Upper lobe of left lung (tissue), 6 donors: Measurements from ENCODE around the gene MARK1. TPM values are rescaled to one million over a fixed set of nuclear protein-coding genes. Genes with fewer than 3 reads are reported as not detected.

Source experiments
- ATAC-seq, 2 donors: fragments of 200-7000 bp; cut with Tn5 transposase; one replicate each; pipeline ENCODE4 v1.9.1; 2022; ENCODE audit warnings: mild to moderate bottlenecking in 2 of 2, moderate library complexity in 2 of 2; ENCODE audit not compliant: low FRiP score in 2 of 2
- DNase-seq, 2 donors: peaks; one replicate each; pipeline ENCODE4 v3.0.0-alpha.2; 2019 to 2020
- H3K27ac ChIP-seq, 4 donors: fragments of 200-600 bp; sonication (generic); one replicate each; pipeline ENCODE4 v1.5.1; 2016 to 2019
- H3K27me3 ChIP-seq, 4 donors: fragments of 200-600 bp; sonication (generic); one replicate each; pipeline ENCODE4 v1.5.1; 2017 to 2019
- H3K36me3 ChIP-seq, 4 donors: fragments of 200-600 bp; sonication (generic); one replicate each; pipeline ENCODE4 v1.5.1; 2016 to 2019
- H3K4me1 ChIP-seq, 4 donors: fragments of 200-600 bp; sonication (generic); one replicate each; pipeline ENCODE4 v1.5.1; 2018 to 2019
- H3K4me3 ChIP-seq, 4 donors: fragments of 200-600 bp; sonication (generic); one replicate each; pipeline ENCODE4 v1.5.1; 2017 to 2019; ENCODE audit warnings: mild to moderate bottlenecking in 2 of 4, moderate library complexity in 1 of 4
- H3K9me3 ChIP-seq, 4 donors: fragments of 200-600 bp; sonication (generic); one replicate each; pipeline ENCODE4 v1.5.1; 2018 to 2019
- EP300 ChIP-seq, 4 donors: sonication (generic); formaldehyde crosslinking; IDR thresholded peaks; one replicate each; pipeline ENCODE4 v1.5.1; 2017; ENCODE audit warnings: antibody characterized with exemption in 4 of 4, control low read depth in 2 of 4
- POLR2A ChIP-seq, 4 donors: fragments of 450-650 bp; IDR thresholded peaks; one replicate each; pipeline ENCODE4 v1.5.1; 2016 to 2017; ENCODE audit warnings: antibody characterized with exemption in 4 of 4, mild to moderate bottlenecking in 2 of 4
- POLR2AphosphoS5 ChIP-seq, 2 donors: sonication (generic); formaldehyde crosslinking; IDR thresholded peaks; one replicate each; pipeline ENCODE4 v1.5.1; 2017; ENCODE audit warnings: antibody characterized with exemption in 2 of 2
- WGBS, 2 donors: methylation state at CpG; one replicate each; pipeline ENCODE4 v1.1.5; 2017 to 2018; 5-methylcytosine and 5-hydroxymethylcytosine counted together
- total RNA-seq, 6 donors: library from RNA; depleted of rRNA in 4 of 6; stranded (reverse); fragments of >200 nt in 4 of 6; gene quantifications; one replicate each; pipeline versions ENCODE4 v1.1.0 to v1.2.1, GENCODE V29; 2016 to 2021
- TF ChIP-seq, protein P1 (sequence below), 6 experiments: fragments of 450-650 bp in 4 of 6; fragments of 200-600 bp in 2 of 6; sonication (generic) in 2 of 6; IDR thresholded peaks; one replicate each; pipeline ENCODE4 v1.5.1; 2016 to 2019; ENCODE audit warnings: antibody characterized with exemption in 6 of 6
- donor health status: DM: no; HTN: no; CAD: no; lungs with moderate emphysema.
- donor health status: DM: no; HTN: yes; CAD: no; lungs with severe emphysema.

MARK1 gene
- total RNA-seq, 6 donors from 2014 or later = 1.0 to 3.6 (median 1.8) TPM

- TF ChIP-seq, protein P1, sequence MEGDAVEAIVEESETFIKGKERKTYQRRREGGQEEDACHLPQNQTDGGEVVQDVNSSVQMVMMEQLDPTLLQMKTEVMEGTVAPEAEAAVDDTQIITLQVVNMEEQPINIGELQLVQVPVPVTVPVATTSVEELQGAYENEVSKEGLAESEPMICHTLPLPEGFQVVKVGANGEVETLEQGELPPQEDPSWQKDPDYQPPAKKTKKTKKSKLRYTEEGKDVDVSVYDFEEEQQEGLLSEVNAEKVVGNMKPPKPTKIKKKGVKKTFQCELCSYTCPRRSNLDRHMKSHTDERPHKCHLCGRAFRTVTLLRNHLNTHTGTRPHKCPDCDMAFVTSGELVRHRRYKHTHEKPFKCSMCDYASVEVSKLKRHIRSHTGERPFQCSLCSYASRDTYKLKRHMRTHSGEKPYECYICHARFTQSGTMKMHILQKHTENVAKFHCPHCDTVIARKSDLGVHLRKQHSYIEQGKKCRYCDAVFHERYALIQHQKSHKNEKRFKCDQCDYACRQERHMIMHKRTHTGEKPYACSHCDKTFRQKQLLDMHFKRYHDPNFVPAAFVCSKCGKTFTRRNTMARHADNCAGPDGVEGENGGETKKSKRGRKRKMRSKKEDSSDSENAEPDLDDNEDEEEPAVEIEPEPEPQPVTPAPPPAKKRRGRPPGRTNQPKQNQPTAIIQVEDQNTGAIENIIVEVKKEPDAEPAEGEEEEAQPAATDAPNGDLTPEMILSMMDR (IDR thresholded peaks at IDR 0.05) = no peak
- TF ChIP-seq POLR2AphosphoS5 (IDR thresholded peaks at IDR 0.05) (no peak), POLR2A (IDR thresholded peaks at IDR 0.05) (no peak), EP300 (IDR thresholded peaks at IDR 0.05) (no peak)
- ATAC-seq = no peak
- no peaks in the 10 kb centered on the region for H3K27me3 ChIP-seq
These were observed 24.8 kb downstream of the MARK1 start for GRCh38 chr1:220552672-220553260.

GRCh38 chr1:220556641-220557040 lies 28.7 kb downstream of the MARK1 start:
- Histone ChIP-seq H3K9me3 (no peaks in the 10 kb centered on the region), H3K4me1 (no peaks in the 10 kb centered on the region), H3K4me3 (no peak overlapping the region), H3K27ac (no peak overlapping the region), H3K27me3 (no peaks in the 10 kb centered on the region), H3K36me3 (no peaks in the 10 kb centered on the region)
- TF ChIP-seq POLR2AphosphoS5 (IDR thresholded peaks at IDR 0.05) = no peak
- TF ChIP-seq, protein P1 (IDR thresholded peaks at IDR 0.05) = no peak
- no peak for TF ChIP-seq EP300 (IDR thresholded peaks at IDR 0.05)
- no peak for TF ChIP-seq POLR2A (IDR thresholded peaks at IDR 0.05)
- ATAC-seq = no peak
- DNase-seq = no peak

More at GRCh38 chr1:220552672-220553260, 24.8 kb downstream of the MARK1 start:
- H3K4me3 ChIP-seq = no peak overlapping the region
- H3K9me3 ChIP-seq = no peaks in the 10 kb centered on the region
- H3K36me3 ChIP-seq = no peaks in the 10 kb centered on the region
- WGBS, 2 donors = 87 to 88% methylated on average over 1 of the region's 1 CpG
- no peaks in the 10 kb centered on the region for H3K4me1 ChIP-seq
- no peak overlapping the region for H3K27ac ChIP-seq
- DNase-seq = no peak

DNA sequence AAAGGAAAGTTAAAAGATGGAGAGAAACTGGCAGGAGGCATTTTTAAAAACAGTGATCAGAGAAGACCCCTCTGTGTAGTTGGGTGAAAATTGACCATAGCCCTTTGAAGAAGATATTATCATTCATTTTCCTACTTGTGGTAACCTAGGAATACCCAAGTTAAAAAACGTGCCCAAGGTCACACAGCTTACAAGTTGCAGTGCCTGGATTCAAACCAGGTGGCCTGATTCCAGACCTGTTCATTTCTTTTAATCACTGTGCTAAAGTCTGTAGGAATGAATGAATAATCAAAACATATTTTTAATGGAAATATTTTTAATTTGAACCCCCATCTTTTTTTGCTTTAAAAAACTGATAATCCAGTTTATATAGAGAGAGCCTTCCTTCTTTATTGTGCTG lies 35.6 kb downstream of the MARK1 start:
- ATAC-seq (no peak), DNase-seq (no peak)
- WGBS, 2 donors = 9 to 43% methylated on average over 1 of the region's 1 CpG
- Histone ChIP-seq H3K4me1 (no peaks in the 10 kb centered on the region), H3K9me3 (no peaks in the 10 kb centered on the region), H3K27ac (no peak overlapping the region), H3K4me3 (no peak overlapping the region), H3K27me3 (no peaks in the 10 kb centered on the region), H3K36me3 (no peaks in the 10 kb centered on the region)
- no peak for TF ChIP-seq POLR2AphosphoS5 (IDR thresholded peaks at IDR 0.05)
- TF ChIP-seq, protein P1 (IDR thresholded peaks at IDR 0.05) = no peak
- no peak for TF ChIP-seq EP300 (IDR thresholded peaks at IDR 0.05)
- TF ChIP-seq POLR2A (IDR thresholded peaks at IDR 0.05) = no peak

GRCh38 chr1:220564216-220564615 lies 36.3 kb downstream of the MARK1 start:
- Histone ChIP-seq H3K27me3 (no peaks in the 10 kb centered on the region), H3K4me1 (no peaks in the 10 kb centered on the region), H3K4me3 (no peak overlapping the region), H3K27ac (no peak overlapping the region), H3K36me3 (no peaks in the 10 kb centered on the region), H3K9me3 (no peaks in the 10 kb centered on the region)
- 77 to 88% methylated on average over 3 of the region's 3 CpGs for WGBS, 2 donors
- TF ChIP-seq, protein P1 (IDR thresholded peaks at IDR 0.05) = no peak
- no peak for TF ChIP-seq POLR2A (IDR thresholded peaks at IDR 0.05)
- no peak for TF ChIP-seq POLR2AphosphoS5 (IDR thresholded peaks at IDR 0.05)
- TF ChIP-seq EP300 (IDR thresholded peaks at IDR 0.05) = no peak
- ATAC-seq = no peak
- no peak for DNase-seq

DNA sequence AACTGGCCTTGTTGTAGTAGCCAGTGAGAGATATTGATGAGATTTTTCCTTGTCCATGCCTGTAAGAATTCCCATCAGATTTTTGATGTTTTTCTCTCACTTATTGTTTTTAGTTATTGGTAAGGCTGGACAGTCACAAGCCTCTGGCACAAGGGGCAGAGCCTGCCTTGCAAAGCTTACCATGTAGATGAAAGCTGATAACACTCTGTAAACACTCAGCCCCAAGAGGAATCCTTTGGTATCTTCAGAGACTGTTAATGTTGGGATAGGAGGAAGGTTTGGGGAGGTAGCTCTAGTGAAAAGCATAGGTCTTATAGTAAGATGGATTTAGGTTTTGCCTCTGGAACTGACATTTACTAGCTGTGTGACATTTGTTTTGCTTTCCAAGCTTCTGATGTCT lies 37.7 kb downstream of the MARK1 start:
- Histone ChIP-seq H3K27ac (no peak overlapping the region), H3K4me1 (no peaks in the 10 kb centered on the region), H3K27me3 (no peaks in the 10 kb centered on the region), H3K36me3 (no peaks in the 10 kb centered on the region), H3K9me3 (no peaks in the 10 kb centered on the region), H3K4me3 (no peak overlapping the region)
- TF ChIP-seq, protein P1 (IDR thresholded peaks at IDR 0.05) = no peak
- TF ChIP-seq EP300 (IDR thresholded peaks at IDR 0.05) (no peak), POLR2A (IDR thresholded peaks at IDR 0.05) (no peak), POLR2AphosphoS5 (IDR thresholded peaks at IDR 0.05) (no peak)
- DNase-seq = no peak
- no peak for ATAC-seq
